Keratinocyte (primary cell): ENCODE data around the gene CYP4A11. TPM values are rescaled to one million over a fixed set of nuclear protein-coding genes. Genes with fewer than 3 reads are reported as not detected.

ENCODE experiments used
- DNase-seq: peaks from one replicate; pipeline ENCODE4 v3.0.0-alpha.2; 2011; ENCODE audit warnings: low read depth, missing footprints, low spot score
- FAIRE-seq: peaks from 2 replicates; lab custom pipeline; 2011; peaks lifted over from hg19 to GRCh38; lab: Jason Lieb, UNC
- H2AFZ ChIP-seq: 2 replicates; pipeline ENCODE4 v1.6.0; 2012; ENCODE audit warnings: low read length, control low read depth, inconsistent platforms; ENCODE audit not compliant: control insufficient read depth
- H3K27ac ChIP-seq: 2 replicates; pipeline ENCODE4 v1.5.1; 2011; ENCODE audit warnings: low read length; ENCODE audit not compliant: control insufficient read depth, insufficient read depth
- H3K27me3 ChIP-seq: 3 replicates; pipeline ENCODE4 v1.6.0; 2011; ENCODE audit warnings: low read length; ENCODE audit not compliant: control insufficient read depth, insufficient read depth; ENCODE audit errors: extremely low read depth
- H3K36me3 ChIP-seq, 2 experiments: 2 replicates in 1 of 2; 3 replicates in 1 of 2; pipeline ENCODE4 v1.5.1; 2011; ENCODE audit warnings: low read length in 2 of 2, mild to moderate bottlenecking in 1 of 2; ENCODE audit not compliant: control insufficient read depth in 2 of 2, insufficient read depth in 2 of 2; ENCODE audit errors: extremely low read depth in 1 of 2
- H3K4me1 ChIP-seq: 3 replicates; pipeline ENCODE4 v1.5.1; 2011; ENCODE audit warnings: low read length; ENCODE audit not compliant: control insufficient read depth, insufficient read depth; ENCODE audit errors: extremely low read depth
- H3K4me2 ChIP-seq: 3 replicates; pipeline ENCODE4 v1.6.0; 2011; ENCODE audit warnings: low read depth, low read length; ENCODE audit not compliant: control insufficient read depth, insufficient read depth; ENCODE audit errors: extremely low read depth
- H3K4me3 ChIP-seq, 3 experiments: fragments of 200-600 bp in 1 of 3; sonication (generic) in 1 of 3; 2 replicates in 2 of 3; 3 replicates in 1 of 3; pipeline ENCODE4 v1.5.1; 2011 to 2016; ENCODE audit warnings: low read length in 3 of 3, mild to moderate bottlenecking in 3 of 3, control low read depth in 2 of 3, inconsistent platforms in 1 of 3, low read depth in 1 of 3, mixed read lengths in 1 of 3, mixed run types in 1 of 3, moderate library complexity in 1 of 3; ENCODE audit not compliant: control insufficient read depth in 2 of 3, insufficient read depth in 2 of 3; ENCODE audit errors: extremely low read depth in 1 of 3
- H3K79me2 ChIP-seq: 2 replicates; pipeline ENCODE4 v1.6.0; 2012; ENCODE audit warnings: low read length; ENCODE audit not compliant: control insufficient read depth, insufficient read depth
- H3K9ac ChIP-seq: 3 replicates; pipeline ENCODE4 v1.6.0; 2011; ENCODE audit warnings: low read length; ENCODE audit not compliant: control insufficient read depth, insufficient read depth; ENCODE audit errors: extremely low read depth
- H3K9me1 ChIP-seq: 3 replicates; pipeline ENCODE4 v1.6.0; 2011; ENCODE audit warnings: low read length; ENCODE audit not compliant: control insufficient read depth, insufficient read depth; ENCODE audit errors: extremely low read depth
- H3K9me3 ChIP-seq: 2 replicates; pipeline ENCODE4 v1.5.1; 2012; ENCODE audit warnings: low read depth, low read length; ENCODE audit not compliant: control insufficient read depth
- H4K20me1 ChIP-seq: 3 replicates; pipeline ENCODE4 v1.6.0; 2011; ENCODE audit warnings: low read length; ENCODE audit not compliant: control insufficient read depth, insufficient read depth; ENCODE audit errors: extremely low read depth
- CTCF ChIP-seq, 3 experiments: IDR thresholded peaks in 1 of 3; conservative IDR thresholded peaks in 1 of 3; optimal IDR thresholded peaks in 1 of 3; 2 replicates in 2 of 3; 3 replicates in 1 of 3; pipeline versions ENCODE3 to v1.5.1; 2011; ENCODE audit warnings: low read length in 3 of 3, mild to moderate bottlenecking in 3 of 3, moderate library complexity in 2 of 3, control low read depth in 1 of 3, inconsistent platforms in 1 of 3; ENCODE audit not compliant: insufficient read depth in 2 of 3; ENCODE audit errors: extremely low read depth in 1 of 3
- EZH2 ChIP-seq: IDR thresholded peaks from one replicate; pipeline ENCODE4 v1.6.1; 2012; ENCODE audit warnings: inconsistent platforms, mild to moderate bottlenecking, low read length, moderate library complexity
- dilution Hi-C: fragments of 300-500 bp; cut with MboI; formaldehyde crosslinking; loops from one replicate; pipeline ENCODE4 v1.7.0; 2020; ENCODE audit warnings: low sequenced_read_pairs; ENCODE audit not compliant: extremely low pct_ligation_motif_present
- polyA plus RNA-seq, 5 experiments: library from polyadenylated mRNA; depleted of rRNA in 3 of 5; stranded (reverse) in 3 of 5; stranded (forward) in 1 of 5; unstranded in 1 of 5; fragments of >200 nt; gene quantifications; 1 replicate in 1 of 5; 2 replicates in 3 of 5; 3 replicates in 1 of 5; pipeline versions ENCODE4 v1.2.1 to v1.2.3, GENCODE V29; 2011 to 2012; ENCODE audit warnings: missing spikeins in 2 of 5, low read depth in 1 of 5, low replicate concordance in 1 of 5

The CYP4A11 gene
- polyA plus RNA-seq, 1 donor (not counting 4 experiments of a cell fraction or from before 2014, with no cell fraction given), result not detected

- no peaks in the 10 kb centered on the region for H3K9me3 ChIP-seq
- no peak overlapping the region for H3K4me2 ChIP-seq
- no peaks in the 10 kb centered on the region for H3K4me1 ChIP-seq
- dilution Hi-C loops, result no loop called here
- FAIRE-seq, result no peak
- H3K4me3 ChIP-seq, result no peak overlapping the region
- no peak overlapping the region for H3K9ac ChIP-seq
- peaks cover 2% of the 10 kb centered on the region for H3K27me3 ChIP-seq
- no peaks in the 10 kb centered on the region for H3K79me2 ChIP-seq
- no peaks in the 10 kb centered on the region for H3K9me1 ChIP-seq
- no peak for DNase-seq
- no peak for TF ChIP-seq CTCF (optimal IDR thresholded peaks at IDR 0.05 in 1 of 3, IDR thresholded peaks at IDR 0.05 in 1 of 3, conservative IDR thresholded peaks at IDR 0.05 in 1 of 3; ENCODE audit: extremely low read depth in 1 of 3, insufficient read depth in 2 of 3, low read length in 3 of 3)
- no peak for TF ChIP-seq EZH2
- no peak overlapping the region for H2AFZ ChIP-seq
- no peaks in the 10 kb centered on the region for H3K36me3 ChIP-seq
- no peak overlapping the region for H3K27ac ChIP-seq
- no peaks in the 10 kb centered on the region for H4K20me1 ChIP-seq
Observed at GRCh38 chr1:46983830-46984586, 42.7 kb upstream of the CYP4A11 start.

GRCh38 chr1:46983166-46983829, 42.0 kb upstream of the CYP4A11 start:
- Histone ChIP-seq H3K4me2 (no peak overlapping the region), H3K4me1 (no peaks in the 10 kb centered on the region), H3K27ac (no peak overlapping the region), H3K9me3 (no peaks in the 10 kb centered on the region), H3K9ac (no peak overlapping the region), H3K79me2 (no peaks in the 10 kb centered on the region), H3K9me1 (no peaks in the 10 kb centered on the region), H3K4me3 (no peak overlapping the region), H2AFZ (no peak overlapping the region), H3K36me3 (no peaks in the 10 kb centered on the region), H4K20me1 (no peaks in the 10 kb centered on the region), H3K27me3 (peaks cover 2% of the 10 kb centered on the region)
- TF ChIP-seq EZH2 (no peak), CTCF (optimal IDR thresholded peaks at IDR 0.05 in 1 of 3, IDR thresholded peaks at IDR 0.05 in 1 of 3, conservative IDR thresholded peaks at IDR 0.05 in 1 of 3; ENCODE audit: extremely low read depth in 1 of 3, insufficient read depth in 2 of 3, low read length in 3 of 3) (no peak)
- DNase-seq, result no peak
- no peak for FAIRE-seq
- dilution Hi-C loops, result no loop called here
